Astrocyte of the cerebellum (primary cell): ENCODE results near the gene GMEB2.
"Not testable (repeated sequence)": the region's sequence is repeated elsewhere in the genome, so short reads cannot be mapped to it uniquely, and the experiment has no call there.

ENCODE experiments used
- DNase-seq: peaks from one replicate; pipeline ENCODE4 v3.0.0-alpha.2; 2011; ENCODE audit warnings: low read depth
- H3K4me3 ChIP-seq: 2 replicates; pipeline ENCODE4 v1.5.1; 2011; ENCODE audit warnings: mild to moderate bottlenecking, low read depth, low read length, moderate library complexity
- CTCF ChIP-seq: IDR thresholded peaks from 2 replicates; pipeline ENCODE4 v1.5.1; 2012; ENCODE audit warnings: low read length, low read depth, moderate library complexity, mild to moderate bottlenecking; ENCODE audit errors: missing control alignments
- in situ Hi-C: cut with HindIII; loops from 2 replicates; pipeline ENCODE4 v1.10.0; 2017; ENCODE audit warnings: low sequenced_read_pairs

The GMEB2 gene

DNA sequence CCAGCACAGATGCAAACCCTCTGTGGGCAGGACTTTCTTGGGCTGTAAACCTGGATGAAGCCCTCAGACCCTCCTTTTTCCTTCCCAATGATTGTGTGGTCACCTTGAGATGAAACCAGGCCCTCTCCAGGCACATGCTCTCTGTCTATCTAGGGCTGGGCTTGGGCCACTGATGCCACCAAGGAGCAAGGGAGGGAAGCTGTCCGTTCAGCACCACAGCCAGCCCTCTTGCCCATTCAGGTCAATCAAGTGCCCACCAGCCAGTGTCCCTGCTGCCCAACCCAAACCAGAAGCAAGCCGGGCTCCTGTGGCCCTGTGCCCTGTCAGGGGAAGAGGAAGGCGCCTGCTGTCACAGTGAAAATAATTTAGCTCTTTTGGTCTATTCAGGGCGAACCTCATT is 18.3 kb upstream of the GMEB2 start:
- in situ Hi-C loops: no loop called here
- H3K4me3 ChIP-seq: no peak overlapping the region
- no peak for TF ChIP-seq CTCF
- DNase-seq: no peak

DNA sequence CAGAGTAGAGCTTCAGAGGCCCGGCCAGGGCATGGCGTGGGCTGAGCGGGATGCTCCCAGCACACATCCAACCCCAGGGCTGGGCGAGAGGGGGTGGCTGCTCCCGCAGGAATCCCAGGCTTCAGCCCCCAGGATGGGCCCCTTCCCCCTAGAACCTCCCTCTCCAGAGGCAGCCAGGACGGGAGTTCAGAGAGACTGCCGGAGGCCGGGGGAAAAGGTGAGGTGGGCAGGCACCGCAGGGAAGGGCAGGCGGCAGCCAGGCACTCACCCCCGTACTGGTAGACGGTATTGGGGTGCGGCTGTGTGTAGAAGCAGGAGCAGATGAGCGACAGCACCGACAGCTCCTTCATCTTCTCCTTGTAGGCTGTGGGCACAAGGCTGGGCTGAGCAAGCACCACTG is 17.0 kb upstream of the GMEB2 start:
- in situ Hi-C loops: no loop called here
- no peak for TF ChIP-seq CTCF
- DNase-seq: no peak
- no peak overlapping the region for H3K4me3 ChIP-seq

DNA sequence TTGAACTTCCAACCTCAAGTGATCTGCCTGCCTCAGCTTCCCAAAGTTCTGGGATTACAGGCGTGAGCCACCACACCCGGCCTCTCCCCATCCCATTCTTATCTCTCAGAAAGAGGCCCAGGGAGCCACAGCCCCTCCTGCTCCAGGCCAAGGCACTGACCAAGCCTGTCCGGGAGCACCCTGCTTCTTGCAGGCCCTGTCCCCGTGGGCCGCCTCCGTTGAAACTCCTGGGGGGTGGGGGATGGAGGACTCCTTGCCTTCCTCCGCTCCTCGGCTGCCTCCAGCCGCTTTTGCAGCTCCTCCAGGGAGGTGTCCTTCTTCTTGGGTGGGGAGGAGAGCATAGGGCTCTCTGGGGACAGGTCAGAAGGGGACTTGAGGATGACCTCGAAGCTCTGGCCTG is 16.6 kb upstream of the GMEB2 start:
- no peak for TF ChIP-seq CTCF
- no peak for DNase-seq
- in situ Hi-C loops: no loop called here
- H3K4me3 ChIP-seq: no peak overlapping the region

GRCh38 chr20:63642527-63643247 is 15.8 kb upstream of the GMEB2 start:
- in situ Hi-C loops: no loop called here
- peak overlapping the region; percentile 36 for H3K4me3 ChIP-seq
- DNase-seq: no peak
- TF ChIP-seq CTCF: no peak

GRCh38 chr20:63641792-63642523 is 15.1 kb upstream of the GMEB2 start:
- DNase-seq: no peak
- TF ChIP-seq CTCF: peak; percentile 31
- in situ Hi-C loops: no loop called here
- H3K4me3 ChIP-seq: peak overlapping the region; percentile 36

GRCh38 chr20:63641146-63641791 is 14.4 kb upstream of the GMEB2 start:
- no peak for DNase-seq
- no peak for TF ChIP-seq CTCF
- in situ Hi-C loops: no loop called here
- H3K4me3 ChIP-seq: peak overlapping the region; percentile 29

DNA sequence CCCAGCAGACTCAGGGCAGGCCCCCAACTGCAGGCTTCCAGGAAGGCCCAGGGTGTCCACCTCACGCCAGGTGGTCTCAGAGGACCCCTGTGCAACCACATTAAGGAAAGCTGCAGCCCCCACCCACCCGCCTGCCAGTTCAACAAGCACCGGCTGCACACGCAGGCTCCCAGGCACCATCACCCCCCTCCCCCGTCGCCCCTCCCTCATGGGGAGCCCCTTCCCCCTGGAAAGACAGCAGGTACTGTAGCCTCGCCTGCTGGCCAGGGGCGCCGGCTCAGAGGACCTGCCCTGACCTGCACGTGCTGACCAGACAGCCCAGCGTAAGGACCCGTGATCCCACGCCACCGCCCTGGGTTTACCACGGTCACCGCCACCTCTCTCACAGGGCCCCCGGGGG is 13.8 kb upstream of the GMEB2 start:
- in situ Hi-C loops, DNase-seq, H3K4me3 ChIP-seq: not testable (repeated sequence)
